H1 (cell line): ENCODE data around the gene IGSF9B. TPM values are rescaled to one million over a fixed set of nuclear protein-coding genes. Genes with fewer than 3 reads are reported as not detected.

Experiments used
- BACH1 ChIP-seq: IDR thresholded peaks from 2 replicates; pipeline ENCODE4 v1.6.1; 2012; ENCODE audit warnings: low read length, improper control_type of control experiment
- BCL11A ChIP-seq, 2 experiments: IDR thresholded peaks; one replicate each; pipeline ENCODE4 v1.6.1; 2011; ENCODE audit warnings: low read depth in 2 of 2, low read length in 2 of 2, mild to moderate bottlenecking in 2 of 2
- CBX5 ChIP-seq: fragments of 300-800, 300-1000 bp; sonication (generic); IDR thresholded peaks from 2 replicates; pipeline ENCODE4 v1.7.1; 2016; ENCODE audit warnings: antibody characterized with exemption, low read length, low read depth
- CHD1 ChIP-seq: IDR thresholded peaks from 2 replicates; pipeline ENCODE4 v1.6.1; 2012; ENCODE audit warnings: low read depth, low read length, improper control_type of control experiment
- JUN ChIP-seq: IDR thresholded peaks from 2 replicates; pipeline ENCODE4 v1.6.1; 2011; ENCODE audit warnings: low read depth, mild to moderate bottlenecking, improper control_type of control experiment, low read length
- JUND ChIP-seq: IDR thresholded peaks from 2 replicates; pipeline ENCODE4 v1.6.1; 2011; ENCODE audit warnings: mild to moderate bottlenecking, improper control_type of control experiment, low read length
- MAX ChIP-seq: IDR thresholded peaks from 2 replicates; pipeline ENCODE4 v1.6.1; 2012; ENCODE audit warnings: inconsistent platforms
- NANOG ChIP-seq: IDR thresholded peaks from 2 replicates; pipeline ENCODE4 v1.6.1; 2011; ENCODE audit warnings: low read length, low read depth, mild to moderate bottlenecking, inconsistent platforms; ENCODE audit not compliant: insufficient read depth, poor library complexity, severe bottlenecking
- SIRT6 ChIP-seq: IDR thresholded peaks from one replicate; pipeline ENCODE4 v1.7.1; 2012; ENCODE audit warnings: low read length, inconsistent platforms
- SP2 ChIP-seq: IDR thresholded peaks from 2 replicates; pipeline ENCODE4 v1.6.1; 2012; ENCODE audit warnings: mild to moderate bottlenecking, low read length, inconsistent platforms
- polyA plus RNA-seq, 7 experiments: library from polyadenylated mRNA; depleted of rRNA in 3 of 7; stranded (reverse) in 5 of 7; unstranded in 2 of 7; fragments of >200 nt in 5 of 7; fragments of 200-250 nt in 2 of 7; gene quantifications; 1 replicate in 5 of 7; 2 replicates in 1 of 7; 4 replicates in 1 of 7; pipeline versions ENCODE4 v1.2.1 to v1.2.3, GENCODE V29; 2011 to 2013; ENCODE audit warnings: missing spikeins in 2 of 7, mixed read lengths in 2 of 7
- total RNA-seq: library from RNA; stranded (reverse); fragmentation: NEBNext Ultra II Directional; extraction: Animal tissue kit (Norgen Biotek cat#: 25700); gene quantifications from 2 replicates; pipeline ENCODE4 v1.2.1, GENCODE V29; 2021
- TF ChIP-seq, protein P1 (sequence below): fragments of 300-600 bp; sonication (generic); IDR thresholded peaks from 2 replicates; pipeline ENCODE4 v1.7.1; 2012; ENCODE audit warnings: low read length, moderate library complexity, mild to moderate bottlenecking, inconsistent platforms; ENCODE audit not compliant: insufficient replicate concordance
- TF ChIP-seq, protein P2 (sequence below): IDR thresholded peaks from 2 replicates; pipeline ENCODE4 v1.6.1; 2012; ENCODE audit warnings: inconsistent platforms

IGSF9B gene
- total and polyA plus RNA-seq, 2 of the 8 experiments (the other 6 are each of a cell fraction or from before 2014, with no cell fraction given) = 16.5 to 49.2 TPM

GRCh38 chr11:133906746-133907145 lies 50.0 kb downstream of the IGSF9B start (continued):
- TF ChIP-seq, protein P1, sequence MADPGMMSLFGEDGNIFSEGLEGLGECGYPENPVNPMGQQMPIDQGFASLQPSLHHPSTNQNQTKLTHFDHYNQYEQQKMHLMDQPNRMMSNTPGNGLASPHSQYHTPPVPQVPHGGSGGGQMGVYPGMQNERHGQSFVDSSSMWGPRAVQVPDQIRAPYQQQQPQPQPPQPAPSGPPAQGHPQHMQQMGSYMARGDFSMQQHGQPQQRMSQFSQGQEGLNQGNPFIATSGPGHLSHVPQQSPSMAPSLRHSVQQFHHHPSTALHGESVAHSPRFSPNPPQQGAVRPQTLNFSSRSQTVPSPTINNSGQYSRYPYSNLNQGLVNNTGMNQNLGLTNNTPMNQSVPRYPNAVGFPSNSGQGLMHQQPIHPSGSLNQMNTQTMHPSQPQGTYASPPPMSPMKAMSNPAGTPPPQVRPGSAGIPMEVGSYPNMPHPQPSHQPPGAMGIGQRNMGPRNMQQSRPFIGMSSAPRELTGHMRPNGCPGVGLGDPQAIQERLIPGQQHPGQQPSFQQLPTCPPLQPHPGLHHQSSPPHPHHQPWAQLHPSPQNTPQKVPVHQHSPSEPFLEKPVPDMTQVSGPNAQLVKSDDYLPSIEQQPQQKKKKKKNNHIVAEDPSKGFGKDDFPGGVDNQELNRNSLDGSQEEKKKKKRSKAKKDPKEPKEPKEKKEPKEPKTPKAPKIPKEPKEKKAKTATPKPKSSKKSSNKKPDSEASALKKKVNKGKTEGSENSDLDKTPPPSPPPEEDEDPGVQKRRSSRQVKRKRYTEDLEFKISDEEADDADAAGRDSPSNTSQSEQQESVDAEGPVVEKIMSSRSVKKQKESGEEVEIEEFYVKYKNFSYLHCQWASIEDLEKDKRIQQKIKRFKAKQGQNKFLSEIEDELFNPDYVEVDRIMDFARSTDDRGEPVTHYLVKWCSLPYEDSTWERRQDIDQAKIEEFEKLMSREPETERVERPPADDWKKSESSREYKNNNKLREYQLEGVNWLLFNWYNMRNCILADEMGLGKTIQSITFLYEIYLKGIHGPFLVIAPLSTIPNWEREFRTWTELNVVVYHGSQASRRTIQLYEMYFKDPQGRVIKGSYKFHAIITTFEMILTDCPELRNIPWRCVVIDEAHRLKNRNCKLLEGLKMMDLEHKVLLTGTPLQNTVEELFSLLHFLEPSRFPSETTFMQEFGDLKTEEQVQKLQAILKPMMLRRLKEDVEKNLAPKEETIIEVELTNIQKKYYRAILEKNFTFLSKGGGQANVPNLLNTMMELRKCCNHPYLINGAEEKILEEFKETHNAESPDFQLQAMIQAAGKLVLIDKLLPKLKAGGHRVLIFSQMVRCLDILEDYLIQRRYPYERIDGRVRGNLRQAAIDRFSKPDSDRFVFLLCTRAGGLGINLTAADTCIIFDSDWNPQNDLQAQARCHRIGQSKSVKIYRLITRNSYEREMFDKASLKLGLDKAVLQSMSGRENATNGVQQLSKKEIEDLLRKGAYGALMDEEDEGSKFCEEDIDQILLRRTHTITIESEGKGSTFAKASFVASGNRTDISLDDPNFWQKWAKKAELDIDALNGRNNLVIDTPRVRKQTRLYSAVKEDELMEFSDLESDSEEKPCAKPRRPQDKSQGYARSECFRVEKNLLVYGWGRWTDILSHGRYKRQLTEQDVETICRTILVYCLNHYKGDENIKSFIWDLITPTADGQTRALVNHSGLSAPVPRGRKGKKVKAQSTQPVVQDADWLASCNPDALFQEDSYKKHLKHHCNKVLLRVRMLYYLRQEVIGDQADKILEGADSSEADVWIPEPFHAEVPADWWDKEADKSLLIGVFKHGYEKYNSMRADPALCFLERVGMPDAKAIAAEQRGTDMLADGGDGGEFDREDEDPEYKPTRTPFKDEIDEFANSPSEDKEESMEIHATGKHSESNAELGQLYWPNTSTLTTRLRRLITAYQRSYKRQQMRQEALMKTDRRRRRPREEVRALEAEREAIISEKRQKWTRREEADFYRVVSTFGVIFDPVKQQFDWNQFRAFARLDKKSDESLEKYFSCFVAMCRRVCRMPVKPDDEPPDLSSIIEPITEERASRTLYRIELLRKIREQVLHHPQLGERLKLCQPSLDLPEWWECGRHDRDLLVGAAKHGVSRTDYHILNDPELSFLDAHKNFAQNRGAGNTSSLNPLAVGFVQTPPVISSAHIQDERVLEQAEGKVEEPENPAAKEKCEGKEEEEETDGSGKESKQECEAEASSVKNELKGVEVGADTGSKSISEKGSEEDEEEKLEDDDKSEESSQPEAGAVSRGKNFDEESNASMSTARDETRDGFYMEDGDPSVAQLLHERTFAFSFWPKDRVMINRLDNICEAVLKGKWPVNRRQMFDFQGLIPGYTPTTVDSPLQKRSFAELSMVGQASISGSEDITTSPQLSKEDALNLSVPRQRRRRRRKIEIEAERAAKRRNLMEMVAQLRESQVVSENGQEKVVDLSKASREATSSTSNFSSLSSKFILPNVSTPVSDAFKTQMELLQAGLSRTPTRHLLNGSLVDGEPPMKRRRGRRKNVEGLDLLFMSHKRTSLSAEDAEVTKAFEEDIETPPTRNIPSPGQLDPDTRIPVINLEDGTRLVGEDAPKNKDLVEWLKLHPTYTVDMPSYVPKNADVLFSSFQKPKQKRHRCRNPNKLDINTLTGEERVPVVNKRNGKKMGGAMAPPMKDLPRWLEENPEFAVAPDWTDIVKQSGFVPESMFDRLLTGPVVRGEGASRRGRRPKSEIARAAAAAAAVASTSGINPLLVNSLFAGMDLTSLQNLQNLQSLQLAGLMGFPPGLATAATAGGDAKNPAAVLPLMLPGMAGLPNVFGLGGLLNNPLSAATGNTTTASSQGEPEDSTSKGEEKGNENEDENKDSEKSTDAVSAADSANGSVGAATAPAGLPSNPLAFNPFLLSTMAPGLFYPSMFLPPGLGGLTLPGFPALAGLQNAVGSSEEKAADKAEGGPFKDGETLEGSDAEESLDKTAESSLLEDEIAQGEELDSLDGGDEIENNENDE = no peak
- TF ChIP-seq, protein P2, sequence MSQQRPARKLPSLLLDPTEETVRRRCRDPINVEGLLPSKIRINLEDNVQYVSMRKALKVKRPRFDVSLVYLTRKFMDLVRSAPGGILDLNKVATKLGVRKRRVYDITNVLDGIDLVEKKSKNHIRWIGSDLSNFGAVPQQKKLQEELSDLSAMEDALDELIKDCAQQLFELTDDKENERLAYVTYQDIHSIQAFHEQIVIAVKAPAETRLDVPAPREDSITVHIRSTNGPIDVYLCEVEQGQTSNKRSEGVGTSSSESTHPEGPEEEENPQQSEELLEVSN = no peak
- TF ChIP-seq MAX (no peak), SP2 (no peak), NANOG (no peak), BACH1 (no peak), CBX5 (no peak), SIRT6 (no peak), CHD1 (no peak), BCL11A (IDR thresholded peaks at IDR 0.05; ENCODE audit: low read depth in 2 of 2, low read length in 2 of 2) (no peak), JUND (no peak), JUN (no peak)
